Right lobe of liver (tissue), 4 donors: ENCODE data around the gene ADGRA1.

ENCODE experiments used
- POLR2A ChIP-seq: fragments of 450-650 bp; IDR thresholded peaks from one replicate; pipeline ENCODE4 v1.6.1; 2017; ENCODE audit warnings: antibody characterized with exemption, mild to moderate bottlenecking
- TF ChIP-seq, protein P1 (sequence below), 4 donors: fragments of 200-600 bp in 3 of 4; fragments of 450-650 bp in 1 of 4; IDR thresholded peaks; one replicate each; pipeline versions ENCODE4 v1.5.1 to v1.8.0; 2016 to 2022; ENCODE audit warnings: antibody characterized with exemption in 4 of 4, mild to moderate bottlenecking in 2 of 4
- donor health status: DM: no; HTN: no; CAD: no.
- donor health status: DM: no; HTN: no; CAD: no.
- donor health status: DM: no; HTN: yes; CAD: no.

GRCh38 chr10:133039107-133039802 lies 48.5 kb upstream of the ADGRA1 start:
- TF ChIP-seq, protein P1, sequence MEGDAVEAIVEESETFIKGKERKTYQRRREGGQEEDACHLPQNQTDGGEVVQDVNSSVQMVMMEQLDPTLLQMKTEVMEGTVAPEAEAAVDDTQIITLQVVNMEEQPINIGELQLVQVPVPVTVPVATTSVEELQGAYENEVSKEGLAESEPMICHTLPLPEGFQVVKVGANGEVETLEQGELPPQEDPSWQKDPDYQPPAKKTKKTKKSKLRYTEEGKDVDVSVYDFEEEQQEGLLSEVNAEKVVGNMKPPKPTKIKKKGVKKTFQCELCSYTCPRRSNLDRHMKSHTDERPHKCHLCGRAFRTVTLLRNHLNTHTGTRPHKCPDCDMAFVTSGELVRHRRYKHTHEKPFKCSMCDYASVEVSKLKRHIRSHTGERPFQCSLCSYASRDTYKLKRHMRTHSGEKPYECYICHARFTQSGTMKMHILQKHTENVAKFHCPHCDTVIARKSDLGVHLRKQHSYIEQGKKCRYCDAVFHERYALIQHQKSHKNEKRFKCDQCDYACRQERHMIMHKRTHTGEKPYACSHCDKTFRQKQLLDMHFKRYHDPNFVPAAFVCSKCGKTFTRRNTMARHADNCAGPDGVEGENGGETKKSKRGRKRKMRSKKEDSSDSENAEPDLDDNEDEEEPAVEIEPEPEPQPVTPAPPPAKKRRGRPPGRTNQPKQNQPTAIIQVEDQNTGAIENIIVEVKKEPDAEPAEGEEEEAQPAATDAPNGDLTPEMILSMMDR (IDR thresholded peaks at IDR 0.05): no peak
- no peak for TF ChIP-seq POLR2A
